Spleen (tissue), 11 donors: ENCODE results near the gene TCF12. TPM values are rescaled to one million over a fixed set of nuclear protein-coding genes. Genes with fewer than 3 reads are reported as not detected.

Experiments used
- DNase-seq: peaks from one replicate; pipeline ENCODE4 v3.0.0-alpha.2; 2020
- H3K27ac ChIP-seq, 8 donors: fragments of 200-600 bp; sonication (generic) in 7 of 8; 1 replicate in 4 of 8; 2 replicates in 4 of 8; pipeline versions ENCODE4 v1.5.0 to v1.8.0; 2016 to 2021; ENCODE audit warnings: inconsistent platforms in 4 of 8, mild to moderate bottlenecking in 4 of 8, moderate library complexity in 1 of 8
- H3K27me3 ChIP-seq, 7 donors: fragments of 200-600 bp; sonication (generic) in 6 of 7; replicated peaks in 1 of 7; 1 replicate in 4 of 7; 2 replicates in 3 of 7; pipeline versions ENCODE4 v1.5.0 to v1.8.0; 2016 to 2021; ENCODE audit warnings: inconsistent platforms in 3 of 7, mild to moderate bottlenecking in 1 of 7
- H3K36me3 ChIP-seq, 6 donors: fragments of 200-600 bp; sonication (generic) in 5 of 6; 1 replicate in 4 of 6; 2 replicates in 2 of 6; pipeline versions ENCODE4 v1.5.0 to v1.8.0; 2016 to 2021; ENCODE audit warnings: inconsistent platforms in 2 of 6
- H3K4me1 ChIP-seq, 6 donors: fragments of 200-600 bp; sonication (generic) in 5 of 6; 1 replicate in 3 of 6; 2 replicates in 3 of 6; pipeline versions ENCODE4 v1.5.0 to v1.8.0; 2016 to 2021; ENCODE audit warnings: inconsistent platforms in 3 of 6
- H3K4me3 ChIP-seq, 8 donors: fragments of 200-600 bp; sonication (generic) in 7 of 8; 1 replicate in 4 of 8; 2 replicates in 4 of 8; pipeline versions ENCODE4 v1.5.0 to v1.8.0; 2016 to 2021; ENCODE audit warnings: inconsistent platforms in 4 of 8, mild to moderate bottlenecking in 4 of 8, moderate library complexity in 2 of 8
- H3K9me3 ChIP-seq, 8 donors: fragments of 200-600 bp; sonication (generic) in 7 of 8; 1 replicate in 4 of 8; 2 replicates in 4 of 8; pipeline versions ENCODE4 v1.5.0 to v1.8.0; 2016 to 2021; ENCODE audit warnings: inconsistent platforms in 4 of 8
- POLR2A ChIP-seq, 3 donors: fragments of 450-650 bp; IDR thresholded peaks; one replicate each; pipeline ENCODE4 v1.5.1; 2017; ENCODE audit warnings: antibody characterized with exemption in 3 of 3, mild to moderate bottlenecking in 1 of 3
- POLR2AphosphoS5 ChIP-seq, 3 donors: sonication (generic); formaldehyde crosslinking; IDR thresholded peaks; one replicate each; pipeline ENCODE4 v1.5.1; 2017; ENCODE audit warnings: antibody characterized with exemption in 3 of 3
- WGBS, 5 donors: extraction: QIAGEN DNeasy Blood & Tissue Kit in 3 of 5; methylation state at CpG; one replicate each; pipeline versions ENCODE4 v1.1.5 to v1.1.7; 2013 to 2018; 5-methylcytosine and 5-hydroxymethylcytosine counted together
- intact Hi-C: fragments of 100-400 bp; cut with DNase I; formaldehyde crosslinking; loops from one replicate; pipeline ENCODE4 v1.15.0; 2023; ENCODE audit warnings: low total_unique reads
- polyA plus RNA-seq, 3 donors: library from polyadenylated mRNA; stranded (reverse); fragments of 200-250 nt; gene quantifications; one replicate each; pipeline ENCODE4 v1.2.1, GENCODE V29; 2013
- total RNA-seq, 7 donors: library from RNA; depleted of rRNA in 3 of 7; stranded (reverse); fragments of >200 nt in 3 of 7; fragmentation: NEBNext Ultra II Directional in 4 of 7; extraction: Animal tissue kit (Norgen Biotek cat#: 25700) in 4 of 7; gene quantifications; one replicate each; pipeline versions ENCODE4 v1.1.0 to v1.2.1, GENCODE V29; 2016 to 2021
- TF ChIP-seq, protein P1 (sequence below), 11 experiments: fragments of 200-600 bp in 7 of 11; fragments of 450-650 bp in 4 of 11; sonication (generic) in 4 of 11; IDR thresholded peaks in 8 of 11; conservative IDR thresholded peaks in 3 of 11; 1 replicate in 7 of 11; 2 replicates in 4 of 11; pipeline versions ENCODE4 v1.4.0 to v1.8.0; 2016 to 2021; ENCODE audit warnings: antibody characterized with exemption in 11 of 11, inconsistent platforms in 4 of 11, mild to moderate bottlenecking in 1 of 11
- donor health status: healthy with polysubstance abuse.
- donor health status: DM: no; HTN: no; CAD: no; lungs with moderate emphysema.
- donor health status: DM: no; HTN: no; CAD: no.
- donor health status: Bipolar disorder and iron deficiency.
- donor health status: healthy.
- donor health status: DM: no; HTN: no; CAD: no.
- donor health status: DM: yes; HTN: yes; CAD: no.

TCF12 gene
- total and polyA plus RNA-seq, 10 donors: 8.3 to 139 (median 111) TPM

DNA sequence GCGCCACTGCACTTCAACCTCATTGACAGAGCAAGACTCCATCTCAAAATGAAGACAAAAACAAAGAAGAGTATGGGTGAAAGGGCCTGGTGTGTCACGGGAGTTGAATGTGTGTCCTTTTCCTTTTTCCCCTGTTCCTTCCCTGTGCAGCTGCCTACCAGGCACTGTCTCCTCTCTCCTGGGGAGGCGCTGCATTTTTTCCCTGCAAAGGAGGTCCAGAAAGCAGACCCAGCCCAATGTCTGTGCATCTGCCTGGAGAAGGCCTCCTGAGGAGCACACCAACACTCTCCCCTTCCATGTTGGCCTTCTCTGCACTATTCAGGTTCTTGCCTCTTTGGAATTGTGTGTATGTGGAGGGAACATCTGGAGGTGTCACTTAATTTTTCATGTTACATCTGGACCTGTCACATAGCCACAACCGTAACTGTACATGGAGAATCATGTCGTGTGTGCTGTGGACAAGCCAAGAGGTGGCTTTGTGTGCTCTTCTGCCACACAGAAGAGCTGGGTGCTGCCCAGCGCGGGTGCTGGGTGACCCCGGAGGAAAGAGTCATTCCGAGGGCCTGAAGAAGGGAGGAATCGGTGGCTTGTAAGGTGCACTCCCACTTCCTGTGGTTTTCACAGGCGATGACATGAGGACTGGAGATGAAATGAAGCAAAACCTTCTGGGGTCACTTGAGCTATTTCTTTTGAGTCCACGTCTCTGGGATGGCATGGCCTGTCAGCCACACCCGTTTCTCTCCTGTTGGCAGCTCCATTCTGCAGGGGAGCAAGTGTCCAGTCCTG, 411.3 kb downstream of the TCF12 start:
- TF ChIP-seq POLR2A (IDR thresholded peaks at IDR 0.05): no peak
- TF ChIP-seq, protein P1, sequence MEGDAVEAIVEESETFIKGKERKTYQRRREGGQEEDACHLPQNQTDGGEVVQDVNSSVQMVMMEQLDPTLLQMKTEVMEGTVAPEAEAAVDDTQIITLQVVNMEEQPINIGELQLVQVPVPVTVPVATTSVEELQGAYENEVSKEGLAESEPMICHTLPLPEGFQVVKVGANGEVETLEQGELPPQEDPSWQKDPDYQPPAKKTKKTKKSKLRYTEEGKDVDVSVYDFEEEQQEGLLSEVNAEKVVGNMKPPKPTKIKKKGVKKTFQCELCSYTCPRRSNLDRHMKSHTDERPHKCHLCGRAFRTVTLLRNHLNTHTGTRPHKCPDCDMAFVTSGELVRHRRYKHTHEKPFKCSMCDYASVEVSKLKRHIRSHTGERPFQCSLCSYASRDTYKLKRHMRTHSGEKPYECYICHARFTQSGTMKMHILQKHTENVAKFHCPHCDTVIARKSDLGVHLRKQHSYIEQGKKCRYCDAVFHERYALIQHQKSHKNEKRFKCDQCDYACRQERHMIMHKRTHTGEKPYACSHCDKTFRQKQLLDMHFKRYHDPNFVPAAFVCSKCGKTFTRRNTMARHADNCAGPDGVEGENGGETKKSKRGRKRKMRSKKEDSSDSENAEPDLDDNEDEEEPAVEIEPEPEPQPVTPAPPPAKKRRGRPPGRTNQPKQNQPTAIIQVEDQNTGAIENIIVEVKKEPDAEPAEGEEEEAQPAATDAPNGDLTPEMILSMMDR (IDR thresholded peaks at IDR 0.05 in 8 of 11, conservative IDR thresholded peaks at IDR 0.05 in 3 of 11): no peak
- TF ChIP-seq POLR2AphosphoS5 (IDR thresholded peaks at IDR 0.05): no peak
- no peaks in the 10 kb centered on the region for H3K36me3 ChIP-seq
- peaks cover 0 to 24% (median 4%) of the 10 kb centered on the region in 7 donors for H3K27me3 ChIP-seq
- no peaks in the 10 kb centered on the region for H3K9me3 ChIP-seq
- no peak overlapping the region for H3K27ac ChIP-seq
- WGBS, 5 donors: 51 to 65% (median 51%) methylated on average over 13 of the region's 13 CpGs
- no peak overlapping the region for H3K4me3 ChIP-seq
- no peaks in the 10 kb centered on the region for H3K4me1 ChIP-seq
- no peak for DNase-seq
- intact Hi-C loops: no loop called here

DNA sequence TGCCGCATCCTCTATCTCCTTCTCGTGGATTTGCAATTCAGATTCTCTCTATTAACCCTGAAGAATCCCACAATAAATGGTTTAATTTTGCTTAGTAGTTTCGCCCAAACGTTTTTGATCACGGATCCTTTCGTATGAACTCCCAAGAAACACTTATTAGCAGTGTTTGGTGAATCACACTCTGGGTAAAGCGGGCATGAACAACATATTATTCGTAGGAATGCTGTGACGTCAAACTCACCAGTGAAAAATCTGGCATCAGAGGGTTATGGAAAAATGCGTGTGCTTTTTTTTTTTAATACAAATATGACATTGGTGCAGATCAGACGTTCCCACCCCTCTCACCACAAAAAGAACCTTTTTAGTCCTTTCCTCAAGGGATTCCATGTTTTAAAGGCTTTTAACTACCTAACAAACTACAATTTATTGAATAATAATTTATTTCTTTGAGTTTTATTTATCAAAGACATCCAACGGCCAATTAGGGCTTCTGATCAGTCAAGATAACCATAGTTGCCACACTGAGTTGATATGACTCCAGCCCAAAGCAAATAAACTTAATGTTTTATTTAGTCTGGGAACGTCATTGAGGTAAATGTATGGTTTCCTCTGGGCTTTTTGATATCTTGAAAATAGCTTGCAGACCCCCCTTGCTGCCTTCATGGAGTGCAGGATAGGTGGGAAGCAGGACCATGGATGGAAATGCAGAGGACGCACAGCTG, 412.3 kb downstream of the TCF12 start:
- Histone ChIP-seq H3K27me3 (peaks cover 0 to 25% (median 4%) of the 10 kb centered on the region in 7 donors), H3K27ac (no peak overlapping the region), H3K9me3 (no peaks in the 10 kb centered on the region), H3K36me3 (no peaks in the 10 kb centered on the region), H3K4me1 (no peaks in the 10 kb centered on the region), H3K4me3 (no peak overlapping the region)
- TF ChIP-seq, protein P1 (IDR thresholded peaks at IDR 0.05 in 8 of 11, conservative IDR thresholded peaks at IDR 0.05 in 3 of 11): no peak
- TF ChIP-seq POLR2A (IDR thresholded peaks at IDR 0.05) (no peak), POLR2AphosphoS5 (IDR thresholded peaks at IDR 0.05) (no peak)
- intact Hi-C loops: no loop called here
- no peak for DNase-seq
- WGBS, 5 donors: 83 to 89% (median 85%) methylated on average over 14 of the region's 14 CpGs

DNA sequence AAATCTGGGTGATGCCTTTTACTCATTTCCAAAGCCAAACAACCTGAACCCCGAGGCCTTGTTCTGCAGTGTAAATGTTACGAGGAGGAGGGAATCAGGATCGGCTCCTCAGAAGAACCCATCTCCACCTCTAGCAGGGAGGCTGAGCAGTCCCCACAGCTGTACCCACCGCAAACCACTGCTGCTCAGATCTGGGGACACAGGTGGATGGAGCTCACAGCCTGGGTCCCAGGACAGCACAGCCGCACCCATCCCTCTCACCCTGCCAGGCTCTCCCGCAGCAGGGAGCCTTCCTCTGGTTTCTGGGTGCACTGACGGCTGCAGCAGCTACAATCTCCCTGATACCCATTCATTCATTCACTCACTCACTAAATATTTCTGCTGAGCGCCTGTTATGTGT, 413.9 kb downstream of the TCF12 start:
- H3K4me1 ChIP-seq: no peaks in the 10 kb centered on the region
- H3K27ac ChIP-seq: no peak overlapping the region
- WGBS, 5 donors: 88 to 94% (median 90%) methylated on average over 8 of the region's 8 CpGs
- no peak overlapping the region for H3K4me3 ChIP-seq
- no peaks in the 10 kb centered on the region for H3K9me3 ChIP-seq
- H3K27me3 ChIP-seq: peaks cover 0 to 36% (median 4%) of the 10 kb centered on the region in 7 donors
- DNase-seq: no peak
- H3K36me3 ChIP-seq: no peaks in the 10 kb centered on the region
- TF ChIP-seq POLR2A (IDR thresholded peaks at IDR 0.05) (no peak), POLR2AphosphoS5 (IDR thresholded peaks at IDR 0.05) (no peak)
- TF ChIP-seq, protein P1 (IDR thresholded peaks at IDR 0.05 in 8 of 11, conservative IDR thresholded peaks at IDR 0.05 in 3 of 11): no peak
- intact Hi-C loops: no loop called here

DNA sequence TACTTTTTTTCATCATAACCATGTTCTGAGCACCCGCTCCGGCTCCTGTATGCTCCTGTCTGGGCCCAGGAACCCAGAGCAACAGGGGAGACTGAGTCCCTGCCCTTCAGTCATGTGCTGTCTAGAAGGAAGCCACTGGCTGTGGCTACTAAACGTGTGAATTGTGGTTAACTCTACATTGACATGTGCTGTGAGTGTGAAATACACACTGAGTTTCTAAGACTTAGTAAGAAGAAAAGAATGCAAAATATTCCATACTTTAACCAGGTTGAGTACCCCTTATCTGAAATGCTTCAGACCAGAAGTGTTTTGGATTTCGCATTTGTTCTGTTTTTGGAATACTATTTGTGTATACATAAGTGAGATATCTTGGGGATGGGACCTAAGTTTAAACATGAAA, 415.0 kb downstream of the TCF12 start:
- Histone ChIP-seq H3K4me3 (no peak overlapping the region), H3K27ac (no peak overlapping the region), H3K36me3 (no peaks in the 10 kb centered on the region), H3K9me3 (no peaks in the 10 kb centered on the region), H3K27me3 (peaks cover 0 to 48% (median 4%) of the 10 kb centered on the region in 7 donors), H3K4me1 (peaks cover 0 to 6% (median 0%) of the 10 kb centered on the region in 6 donors)
- intact Hi-C loops: no loop called here
- TF ChIP-seq POLR2AphosphoS5 (IDR thresholded peaks at IDR 0.05): no peak
- TF ChIP-seq, protein P1 (IDR thresholded peaks at IDR 0.05 in 8 of 11, conservative IDR thresholded peaks at IDR 0.05 in 3 of 11): no peak
- no peak for TF ChIP-seq POLR2A (IDR thresholded peaks at IDR 0.05)
- DNase-seq: no peak
- WGBS, 5 donors: 78 to 86% (median 81%) methylated on average over 4 of the region's 4 CpGs
